NCI-H524 (cell line): Measurements from ENCODE around the gene SLC45A3.

Source experiments
- DNase-seq, 2 experiments: peaks; one replicate each; lab custom pipeline; 2025; lab: John Stamatoyannopoulos, UW

The SLC45A3 gene

DNA sequence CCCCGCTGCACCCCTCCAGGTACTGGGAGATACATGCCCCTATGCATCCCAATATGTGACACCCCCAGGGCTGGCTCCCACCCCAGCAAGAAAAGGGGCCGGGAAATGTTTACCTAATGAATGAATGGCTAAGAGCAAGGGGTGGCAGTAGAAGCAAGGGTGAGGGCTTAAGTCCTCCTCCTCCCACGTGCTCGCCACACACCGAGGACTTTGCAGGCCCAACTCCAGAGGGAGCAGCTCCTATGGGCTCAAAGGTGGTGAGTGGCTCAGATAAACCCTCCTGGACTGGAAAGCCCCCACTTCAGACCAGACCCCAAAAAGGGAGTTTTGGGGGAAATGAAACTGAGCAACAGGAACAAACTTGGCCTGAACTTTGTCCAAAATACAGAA lies 11.4 kb downstream of the SLC45A3 start:
- no peak for DNase-seq

DNA sequence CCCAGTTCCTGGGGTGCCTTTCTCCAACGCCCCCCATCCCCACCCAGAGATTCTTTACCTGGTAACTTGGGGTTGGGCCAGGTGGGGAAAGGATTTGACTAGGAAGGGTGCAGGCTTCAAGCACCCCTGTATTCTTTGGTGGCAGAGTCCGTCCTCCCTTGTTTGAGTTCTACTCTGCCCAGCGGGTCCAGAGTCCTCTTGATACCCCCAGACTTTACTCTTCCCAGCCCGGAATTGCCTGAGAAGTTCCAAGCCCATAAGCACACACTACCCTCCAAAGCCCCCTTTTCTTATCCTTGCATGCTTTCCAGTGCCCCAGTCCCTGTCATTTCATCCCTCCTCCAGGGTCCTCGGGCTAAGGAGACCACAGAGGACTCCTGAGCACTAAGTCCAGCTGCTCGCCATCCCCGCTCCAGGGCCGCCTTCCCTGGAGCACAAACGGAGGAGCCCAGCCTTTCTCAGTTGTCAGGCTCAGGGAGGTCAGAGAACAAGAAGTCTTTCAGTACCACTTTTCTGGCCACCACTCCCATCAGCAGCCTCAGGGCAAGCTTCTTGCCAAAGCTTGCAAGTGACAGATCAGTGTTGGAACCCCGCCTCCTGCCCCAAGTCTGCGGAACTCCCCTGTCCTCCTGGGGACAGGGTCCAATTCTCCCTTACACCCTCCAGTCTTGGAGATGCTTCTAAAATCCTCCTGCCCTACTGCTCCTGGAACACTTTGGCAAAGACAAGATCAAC lies 12.2 kb downstream of the SLC45A3 start:
- no peak for DNase-seq

DNA sequence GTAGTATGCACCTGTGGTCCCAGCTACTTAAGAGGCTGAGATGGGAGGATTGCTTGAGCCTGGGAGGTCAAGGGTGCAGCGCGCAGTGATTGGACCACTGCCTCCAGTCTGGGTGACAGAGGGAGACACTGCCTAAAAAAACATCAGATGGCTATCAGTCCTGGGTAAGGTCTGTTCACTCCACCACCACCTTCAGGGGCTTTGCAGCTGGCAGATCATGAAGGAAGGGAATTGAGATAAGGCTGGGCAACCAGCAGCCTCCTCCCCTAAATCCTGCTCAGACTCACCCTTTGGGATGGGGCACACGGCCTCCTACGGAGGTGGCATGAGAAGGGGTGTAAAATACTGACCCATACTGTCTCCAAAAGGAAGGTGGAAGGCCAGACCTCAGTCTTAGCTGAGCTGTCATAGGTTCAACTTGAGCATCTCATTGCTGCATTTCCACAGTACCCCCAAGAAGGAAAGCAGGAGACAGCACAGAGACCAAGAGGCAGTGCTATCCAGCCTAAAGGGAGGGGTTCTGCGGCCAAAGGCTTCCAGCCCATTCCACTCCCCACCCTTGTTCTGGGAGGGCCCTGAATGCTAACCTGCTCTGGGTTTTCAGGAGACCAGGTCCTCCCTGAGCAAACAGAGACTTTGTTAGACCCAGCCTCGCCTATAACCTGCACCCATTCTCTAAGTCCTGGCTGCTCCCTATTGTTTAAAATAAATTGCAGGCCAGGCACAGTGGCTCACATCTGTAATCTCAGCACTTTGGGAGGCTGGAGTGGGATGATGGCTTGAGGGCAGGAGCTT lies 13.7 kb downstream of the SLC45A3 start:
- no peak for DNase-seq

- no peak for DNase-seq
Observed at GRCh38 chr1:205665201-205666045, 14.9 kb downstream of the SLC45A3 start.

- DNase-seq = no peak
Observed at GRCh38 chr1:205664399-205665017, 15.8 kb downstream of the SLC45A3 start.

GRCh38 chr1:205663286-205663936 lies 16.9 kb downstream of the SLC45A3 start:
- DNase-seq = no peak

GRCh38 chr1:205662791-205663190 lies 17.5 kb downstream of the SLC45A3 start:
- DNase-seq = no peak

- DNase-seq = peak; percentile 44 to 77
Observed at GRCh38 chr1:205662135-205662738, 18.1 kb downstream of the SLC45A3 start.

- DNase-seq = no peak
Observed at GRCh38 chr1:205661429-205662134, 18.7 kb downstream of the SLC45A3 start.

DNA sequence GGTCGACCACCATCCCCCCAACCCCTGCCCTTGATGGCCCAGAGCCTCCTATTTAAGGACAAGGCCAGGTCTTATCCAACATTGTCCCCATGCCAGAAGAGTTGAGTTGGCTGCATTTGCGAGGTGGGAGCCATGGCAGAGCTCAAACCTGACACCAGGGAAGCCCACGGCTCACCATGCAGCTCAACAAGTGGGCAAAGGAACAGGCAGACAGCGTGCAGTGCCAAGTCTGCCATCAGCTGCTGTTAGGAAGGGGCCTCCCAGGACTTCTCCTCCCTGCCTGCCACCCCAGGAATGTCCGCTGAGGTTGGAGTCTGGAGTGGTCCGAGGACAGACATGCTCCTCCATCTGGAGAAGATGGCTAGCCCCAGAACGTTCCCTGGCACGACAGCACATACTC lies 19.9 kb downstream of the SLC45A3 start:
- DNase-seq = no peak

GRCh38 chr1:205658943-205659581 lies 21.2 kb downstream of the SLC45A3 start:
- peak; percentile 41 to 59 for DNase-seq

GRCh38 chr1:205656236-205656635 lies 24.1 kb downstream of the SLC45A3 start:
- DNase-seq = no peak

DNA sequence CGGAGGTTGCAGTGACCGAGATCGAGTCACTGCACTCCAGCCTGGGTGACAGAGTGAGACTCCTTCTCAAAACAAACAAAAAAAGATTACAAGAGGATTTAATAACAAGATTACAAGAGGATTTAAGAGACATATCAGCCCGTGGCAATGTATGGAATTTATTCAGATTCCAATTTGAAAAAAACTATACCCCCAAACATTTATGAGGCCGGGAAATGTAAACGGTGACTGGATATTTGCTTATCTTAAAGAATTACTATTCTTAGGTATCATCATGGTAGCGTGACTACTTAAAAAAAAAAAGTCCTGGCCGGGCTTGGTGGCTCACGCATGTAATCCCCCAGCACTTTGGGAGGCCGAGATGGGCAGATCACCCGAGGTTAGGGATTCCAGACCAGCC lies 27.3 kb downstream of the SLC45A3 start:
- no peak for DNase-seq

GRCh38 chr1:205650241-205650640 lies 30.1 kb downstream of the SLC45A3 start:
- DNase-seq = no peak

DNA sequence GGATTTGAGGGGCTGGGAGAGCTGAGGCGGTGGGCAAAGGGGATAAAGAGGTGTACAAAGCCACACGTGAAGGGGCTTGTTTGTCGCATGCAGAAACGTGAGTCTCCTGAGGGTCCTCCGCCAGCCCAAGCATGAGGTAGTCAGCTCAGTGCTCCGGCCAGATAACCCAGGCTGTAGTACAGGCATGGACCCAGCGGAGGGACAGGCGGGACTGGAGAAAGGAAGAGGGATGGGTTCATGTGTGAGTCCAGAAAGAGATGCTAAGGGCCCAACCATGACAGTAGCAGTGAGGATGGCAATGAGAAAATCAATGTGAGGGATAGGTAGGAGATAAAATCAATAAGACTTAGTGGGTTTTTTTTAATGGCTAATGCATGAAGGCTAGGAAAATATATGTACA lies 34.8 kb downstream of the SLC45A3 start:
- DNase-seq = no peak

DNA sequence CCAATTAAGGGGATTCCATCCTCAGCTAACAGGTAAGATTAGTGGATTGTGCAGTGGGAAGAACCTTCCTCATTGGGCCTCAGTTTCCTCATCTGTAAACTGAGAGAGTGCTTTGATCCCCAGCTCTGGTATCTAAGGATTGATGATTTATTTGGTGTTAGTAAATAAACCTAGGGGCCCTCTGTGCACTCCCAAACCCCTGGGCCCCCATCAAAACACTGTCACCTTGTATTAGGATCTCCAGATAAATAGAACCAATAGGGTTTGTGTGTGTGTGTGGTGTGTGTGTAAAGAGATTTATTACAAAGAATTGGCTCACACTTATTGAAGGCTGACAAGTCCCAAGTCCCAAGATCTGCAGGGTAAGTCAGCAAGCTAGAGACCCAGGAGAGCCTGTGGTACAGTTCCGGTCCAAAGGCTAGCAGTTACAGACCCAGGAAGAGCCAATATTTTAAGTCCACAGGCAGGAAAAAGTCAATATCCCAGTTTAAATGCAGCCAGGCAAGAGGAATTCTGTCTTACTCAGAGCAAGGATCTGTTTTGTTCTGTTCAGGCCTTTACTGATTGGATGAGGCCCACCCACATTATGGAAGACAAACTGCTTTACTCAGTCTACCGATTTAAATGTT lies 37.5 kb downstream of the SLC45A3 start:
- no peak for DNase-seq

- DNase-seq = no peak
Observed at GRCh38 chr1:205639567-205639966, 40.7 kb downstream of the SLC45A3 start.

DNA sequence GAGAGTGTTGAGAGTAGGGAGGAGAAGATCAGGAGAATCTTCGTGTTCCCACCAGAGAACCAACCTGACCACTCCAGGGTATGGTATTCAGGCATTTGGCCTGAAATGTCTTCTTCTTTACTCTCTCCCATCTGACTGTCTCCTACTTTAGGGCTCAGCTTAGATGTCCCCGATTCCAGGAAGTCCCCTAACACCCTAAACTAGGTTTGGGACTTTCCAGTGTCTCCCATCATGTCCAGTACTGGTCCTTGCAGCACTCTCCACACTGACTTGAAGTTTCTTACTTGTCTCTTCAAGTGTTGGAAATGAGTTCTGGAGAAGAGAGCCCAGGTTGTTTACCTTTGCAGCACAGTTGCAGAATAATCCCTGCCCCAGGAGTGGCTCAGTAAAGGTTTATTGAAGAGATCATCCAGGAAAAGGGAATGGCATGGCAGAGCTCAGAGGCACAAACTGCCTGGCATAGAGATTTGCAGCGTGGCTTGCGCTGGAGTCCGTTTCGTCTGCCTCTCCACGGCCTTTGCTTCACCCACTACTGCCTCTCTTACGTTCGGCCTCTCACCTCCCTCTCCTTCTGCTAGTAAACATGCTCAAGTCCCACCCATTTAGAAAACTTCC lies 42.3 kb downstream of the SLC45A3 start:
- DNase-seq = no peak

- no peak for DNase-seq
Observed at GRCh38 chr1:205636732-205637131, 43.6 kb downstream of the SLC45A3 start.
